GM19438 (cell line): Measurements from ENCODE around the gene SCAF8.
"Not testable (repeated sequence)": the region's sequence is repeated elsewhere in the genome, so short reads cannot be mapped to it uniquely, and the experiment has no call there.

Source experiments
- ATAC-seq: cut with Tn5 transposase; IDR thresholded peaks from one replicate; pipeline ENCODE4 v1.9.1; 2021; ENCODE audit warnings: low read depth; ENCODE audit not compliant: unreplicated experiment

Gene SCAF8

GRCh38 chr6:154733626-154734382, 588 bp downstream of the SCAF8 start:
- ATAC-seq, result peak; percentile 74

GRCh38 chr6:154736618-154737259, 3.5 kb downstream of the SCAF8 start:
- no peak for ATAC-seq

- no peak for ATAC-seq
These were observed 4.2 kb downstream of the SCAF8 start for GRCh38 chr6:154737424-154737823.

DNA sequence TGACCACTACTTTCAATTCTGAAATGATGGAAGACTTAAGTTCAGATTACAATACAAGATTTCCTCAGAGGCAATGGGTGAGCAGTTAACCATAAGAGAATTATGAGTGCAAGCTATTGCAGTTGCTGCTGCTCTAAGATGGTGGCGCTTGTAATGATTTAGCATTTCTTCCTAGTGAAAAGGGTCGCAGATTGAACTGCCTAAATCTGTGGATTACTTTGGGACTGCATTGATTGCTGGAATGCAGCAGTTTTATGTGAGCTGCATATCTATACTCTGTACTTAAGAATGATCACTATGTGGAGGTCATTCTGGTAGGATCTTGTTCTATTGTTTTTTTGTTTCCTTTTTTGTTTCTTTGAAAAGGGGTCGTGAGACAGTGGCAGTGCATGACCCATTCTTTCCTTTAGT, 5.3 kb downstream of the SCAF8 start:
- ATAC-seq, result no peak

DNA sequence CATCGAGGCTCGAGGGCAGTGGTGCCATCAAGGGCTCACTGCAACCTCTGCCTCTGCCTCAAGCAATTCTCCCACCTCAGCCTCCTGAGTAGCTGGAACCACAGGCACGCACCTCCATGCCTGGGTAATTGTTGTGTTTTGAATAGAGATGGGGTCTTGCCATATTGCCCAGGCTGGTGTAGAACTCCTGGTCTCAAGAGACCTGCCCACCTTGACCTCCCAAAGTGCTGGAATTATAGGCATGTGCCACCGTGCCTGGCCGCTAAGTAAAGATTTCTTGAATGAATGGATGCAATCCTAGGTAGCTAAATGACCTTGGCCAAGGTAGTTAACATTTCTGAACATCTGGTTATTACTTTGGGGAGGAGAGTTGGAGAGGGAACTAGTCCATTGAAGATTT, 7.4 kb downstream of the SCAF8 start:
- ATAC-seq, result no peak

DNA sequence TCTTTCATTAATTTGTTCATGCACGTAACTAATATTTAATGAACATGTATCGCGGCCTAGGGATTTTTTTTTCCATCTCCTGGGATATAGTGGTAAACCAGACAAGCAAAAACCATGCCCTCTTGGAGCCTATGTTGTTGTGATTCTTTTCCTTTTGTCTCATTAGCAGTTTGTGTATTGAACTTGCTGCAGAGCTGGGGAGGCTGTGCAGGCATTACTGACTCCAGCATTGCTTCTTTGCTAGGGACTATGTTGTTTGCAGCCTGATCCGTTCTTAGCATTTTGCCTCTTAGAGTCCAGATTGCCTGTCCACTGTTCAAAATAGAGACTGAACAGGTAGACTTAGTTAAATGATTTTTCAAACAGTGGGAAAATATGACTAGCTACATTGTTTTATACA, 9.7 kb downstream of the SCAF8 start:
- no peak for ATAC-seq

DNA sequence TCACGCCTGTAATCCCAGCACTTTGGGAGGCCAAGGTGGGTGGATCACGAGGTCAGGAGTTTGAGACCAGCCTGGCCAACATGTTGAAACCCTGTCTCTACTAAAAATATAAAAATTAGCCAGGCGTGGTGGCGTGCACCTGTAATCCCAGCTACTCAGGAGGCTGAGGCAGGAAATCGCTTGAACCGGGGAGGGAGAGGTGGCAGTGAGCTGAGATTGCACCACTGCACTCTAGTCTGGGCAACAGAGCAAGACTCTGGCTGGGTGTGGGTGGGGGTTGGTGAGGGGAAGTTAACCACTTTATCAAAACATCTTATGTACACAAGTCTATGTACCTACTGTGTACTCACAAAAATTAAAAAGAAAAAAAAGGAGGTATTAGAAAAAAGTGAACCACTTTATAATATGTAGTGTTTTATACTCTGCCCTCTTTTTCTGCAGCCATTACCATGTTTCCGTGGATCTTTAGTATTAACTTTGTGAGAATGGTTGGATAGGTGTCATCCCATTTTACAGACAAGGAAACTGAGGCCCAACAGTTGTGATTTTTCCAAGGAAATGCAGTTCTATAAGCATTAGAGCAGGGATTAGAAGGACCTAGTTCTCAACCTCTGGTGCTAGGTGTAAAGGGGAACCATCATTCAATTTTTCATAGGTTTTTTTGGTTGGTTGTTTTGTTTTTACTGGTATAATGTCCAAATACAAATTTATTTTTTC, 11.0 kb downstream of the SCAF8 start:
- not testable (repeated sequence) for ATAC-seq

DNA sequence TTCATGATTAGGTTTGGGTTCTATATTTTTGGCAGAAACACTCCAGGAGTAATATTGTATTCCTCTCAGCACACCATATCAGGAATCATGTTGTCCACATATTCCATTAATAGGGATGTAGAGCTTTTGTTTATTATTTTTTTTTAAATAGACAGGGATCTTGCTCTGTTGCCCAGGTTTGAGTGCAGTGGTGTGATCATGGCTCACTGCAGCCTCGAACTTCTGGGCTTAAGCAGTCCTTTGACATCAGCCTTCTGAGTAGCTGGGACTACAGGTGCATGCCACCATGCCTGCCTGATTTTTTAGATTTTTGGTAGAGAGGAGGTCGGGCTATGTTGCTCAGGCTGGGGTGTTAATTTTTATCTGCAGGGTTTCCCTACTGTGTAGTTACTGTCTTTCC, 12.0 kb downstream of the SCAF8 start:
- no peak for ATAC-seq

- no peak for ATAC-seq
These were observed 16.1 kb downstream of the SCAF8 start for GRCh38 chr6:154749341-154749740.

- ATAC-seq, result no peak
These were observed 18.0 kb downstream of the SCAF8 start for GRCh38 chr6:154751011-154751800.

DNA sequence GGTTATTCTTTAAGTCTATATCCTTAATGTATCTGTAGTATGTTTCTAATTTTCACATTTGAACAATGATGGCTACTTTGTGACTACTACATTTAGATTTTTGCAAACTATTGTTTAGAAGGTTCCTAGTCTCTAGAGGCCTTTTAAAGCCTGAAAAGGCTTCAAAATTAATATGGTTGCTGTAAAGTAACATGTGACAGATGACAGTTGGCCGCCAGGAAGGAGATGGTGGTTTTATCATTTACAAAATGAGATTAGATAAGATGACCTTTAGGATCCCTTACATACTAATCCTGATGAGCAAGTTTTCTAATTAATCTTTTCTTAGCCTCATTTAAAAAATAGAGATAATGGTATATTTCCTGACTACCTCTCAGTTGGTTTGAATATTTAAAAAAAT, 18.8 kb downstream of the SCAF8 start:
- ATAC-seq, result no peak

DNA sequence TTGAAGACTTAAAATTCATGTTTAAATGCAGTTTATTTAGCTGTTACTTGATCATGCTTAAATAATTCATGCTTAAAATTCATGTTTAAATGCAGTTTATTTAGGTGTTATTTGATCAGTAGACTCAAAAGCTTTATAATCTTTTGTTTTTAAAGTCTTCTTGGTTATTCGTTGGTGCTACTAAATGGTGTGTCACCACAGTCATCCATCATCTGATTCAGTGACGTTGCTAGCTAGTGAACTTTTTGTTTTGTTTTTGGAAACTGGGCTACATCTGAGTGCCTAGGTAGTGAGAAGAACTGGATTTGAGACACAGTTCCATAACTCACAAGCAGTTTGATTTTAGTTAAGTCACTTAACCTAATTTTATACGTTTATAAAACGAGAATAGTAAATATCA, 20.9 kb downstream of the SCAF8 start:
- ATAC-seq, result no peak

- ATAC-seq, result no peak
These were observed 24.3 kb downstream of the SCAF8 start for GRCh38 chr6:154757352-154758050.

- no peak for ATAC-seq
These were observed 24.9 kb downstream of the SCAF8 start for GRCh38 chr6:154758125-154758524.

GRCh38 chr6:154763650-154764049, 30.4 kb downstream of the SCAF8 start:
- ATAC-seq, result no peak

- ATAC-seq, result no peak
These were observed 32.1 kb downstream of the SCAF8 start for GRCh38 chr6:154765273-154765672.

- no peak for ATAC-seq
These were observed 33.1 kb downstream of the SCAF8 start for GRCh38 chr6:154766288-154766687.

DNA sequence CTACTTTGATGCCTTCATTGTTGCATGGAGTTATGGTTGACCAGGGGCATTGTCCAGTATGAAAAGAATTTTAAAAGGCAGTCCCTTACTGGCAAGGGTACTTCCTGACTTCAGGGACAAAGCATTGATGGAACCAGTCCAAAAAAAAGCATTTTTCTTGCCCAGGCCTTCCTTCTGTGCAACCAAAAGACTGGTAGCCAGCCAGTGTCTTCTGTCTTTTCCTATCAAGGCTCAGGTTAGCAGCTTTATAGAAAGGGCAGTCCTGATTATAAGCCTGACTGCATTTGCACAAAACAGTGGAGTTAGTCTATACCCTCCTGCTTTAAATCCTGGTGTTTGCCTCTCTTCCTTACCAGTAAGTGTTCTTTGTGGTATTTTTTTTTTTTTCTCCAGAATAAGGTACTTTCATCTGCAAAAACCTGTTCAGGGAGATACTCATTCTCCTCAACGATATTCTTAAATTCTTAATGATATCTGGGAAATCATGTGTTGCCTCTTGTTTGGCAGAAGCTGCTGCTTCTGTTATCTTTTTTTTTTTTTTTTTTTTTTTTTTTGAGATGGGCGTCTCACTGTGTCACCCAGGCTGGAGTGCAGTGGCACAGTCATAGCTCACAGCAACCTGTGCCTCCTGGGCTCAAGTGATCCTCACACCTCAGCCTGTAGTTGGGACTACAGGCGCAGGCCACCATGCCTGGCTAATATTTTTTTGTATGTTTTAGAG, 33.9 kb downstream of the SCAF8 start:
- ATAC-seq, result no peak

GRCh38 chr6:154768280-154768679, 35.1 kb downstream of the SCAF8 start:
- ATAC-seq, result no peak
